Endothelial cell (in vitro differentiated cells): ENCODE data around the gene TELO2. TPM values are rescaled to one million over a fixed set of nuclear protein-coding genes. Genes with fewer than 3 reads are reported as not detected.

Experiments used
- DNase-seq: peaks from one replicate; pipeline ENCODE4 v3.0.0; 2021; ENCODE audit warnings: low spot score
- H3K27ac Mint-ChIP-seq: one replicate; pipeline ENCODE4 v1.8.0; 2021; ENCODE audit warnings: mixed read lengths, inconsistent platforms; ENCODE audit not compliant: unreplicated experiment
- H3K27me3 Mint-ChIP-seq: one replicate; pipeline ENCODE4 v1.8.0; 2021; ENCODE audit warnings: mild to moderate bottlenecking, moderate library complexity, mixed read lengths, inconsistent platforms; ENCODE audit not compliant: unreplicated experiment
- H3K36me3 Mint-ChIP-seq: one replicate; pipeline ENCODE4 v1.8.0; 2021; ENCODE audit warnings: mild to moderate bottlenecking, low read depth, mixed read lengths, inconsistent platforms; ENCODE audit not compliant: unreplicated experiment
- H3K4me1 Mint-ChIP-seq: one replicate; pipeline ENCODE4 v1.8.0; 2021; ENCODE audit warnings: mild to moderate bottlenecking, mixed read lengths, inconsistent platforms; ENCODE audit not compliant: unreplicated experiment
- H3K4me3 Mint-ChIP-seq: one replicate; pipeline ENCODE4 v1.8.0; 2021; ENCODE audit warnings: mild to moderate bottlenecking, mixed read lengths, inconsistent platforms; ENCODE audit not compliant: unreplicated experiment
- H3K9me3 Mint-ChIP-seq: one replicate; pipeline ENCODE4 v1.8.0; 2021; ENCODE audit warnings: mixed read lengths, inconsistent platforms; ENCODE audit not compliant: unreplicated experiment
- CTCF ChIP-seq: fragments of 200-600 bp; sonication (generic); IDR thresholded peaks from one replicate; pipeline ENCODE4 v1.5.0; 2021; ENCODE audit warnings: antibody characterized with exemption; ENCODE audit not compliant: unreplicated experiment
- total RNA-seq: library from RNA; stranded (reverse); fragmentation: NEBNext Ultra II Directional; extraction: Animal tissue kit (Norgen Biotek cat#: 25700); gene quantifications from one replicate; pipeline ENCODE4 v1.2.1, GENCODE V29; 2021; ENCODE audit not compliant: unreplicated experiment

Gene TELO2
- total RNA-seq, 1 donor from 2014 or later: 64.5 TPM

- H3K36me3 Mint-ChIP-seq: peaks cover 38% of the 10 kb centered on the region
- no peaks in the 10 kb centered on the region for H3K9me3 Mint-ChIP-seq
- no peak for TF ChIP-seq CTCF
- DNase-seq: no peak
- H3K4me1 Mint-ChIP-seq: peaks cover 28% of the 10 kb centered on the region
- H3K27me3 Mint-ChIP-seq: peaks cover 13% of the 10 kb centered on the region
- no peak overlapping the region for H3K4me3 Mint-ChIP-seq
- no peak overlapping the region for H3K27ac Mint-ChIP-seq
These were observed 63.1 kb downstream of the TELO2 start for GRCh38 chr16:1556254-1556653.

GRCh38 chr16:1557074-1557473 lies 63.9 kb downstream of the TELO2 start:
- Mint-ChIP-seq H3K4me1 (peaks cover 32% of the 10 kb centered on the region), H3K27me3 (peaks cover 13% of the 10 kb centered on the region), H3K27ac (no peak overlapping the region), H3K36me3 (peaks cover 45% of the 10 kb centered on the region), H3K4me3 (no peak overlapping the region), H3K9me3 (no peaks in the 10 kb centered on the region)
- DNase-seq: no peak
- no peak for TF ChIP-seq CTCF

- DNase-seq: no peak
- peaks cover 40% of the 10 kb centered on the region for H3K36me3 Mint-ChIP-seq
- H3K4me1 Mint-ChIP-seq: peaks cover 29% of the 10 kb centered on the region
- H3K9me3 Mint-ChIP-seq: no peaks in the 10 kb centered on the region
- H3K27ac Mint-ChIP-seq: no peak overlapping the region
- H3K27me3 Mint-ChIP-seq: peaks cover 11% of the 10 kb centered on the region
- TF ChIP-seq CTCF: no peak
- H3K4me3 Mint-ChIP-seq: peak overlapping the region; percentile 48
These were observed 64.4 kb downstream of the TELO2 start for GRCh38 chr16:1557576-1557975.

- peak overlapping the region; percentile 24 for H3K4me3 Mint-ChIP-seq
- TF ChIP-seq CTCF: no peak
- peaks cover 9% of the 10 kb centered on the region for H3K27me3 Mint-ChIP-seq
- H3K4me1 Mint-ChIP-seq: peaks cover 27% of the 10 kb centered on the region
- H3K36me3 Mint-ChIP-seq: peaks cover 31% of the 10 kb centered on the region
- peak overlapping the region; percentile 49 for H3K27ac Mint-ChIP-seq
- no peak for DNase-seq
- no peaks in the 10 kb centered on the region for H3K9me3 Mint-ChIP-seq
These were observed 66.4 kb downstream of the TELO2 start for GRCh38 chr16:1559446-1559975.

Other genes starting within 250 kb of the TELO2 start
- gene TPSD1, start 237.3 kb upstream of the TELO2 start, total RNA-seq: not detected
- 167 TPM for gene UBE2I, start 183.7 kb upstream of the TELO2 start, total RNA-seq
- 6.5 TPM for gene BAIAP3, start 159.7 kb upstream of the TELO2 start, total RNA-seq
- 68.2 TPM for gene TSR3, start 141.5 kb upstream of the TELO2 start, total RNA-seq
- 47.9 TPM for gene GNPTG, start 141.4 kb upstream of the TELO2 start, total RNA-seq
- gene UNKL, start 78.7 kb upstream of the TELO2 start, total RNA-seq: 30.3 TPM
- gene UQCC4, start 72.6 kb upstream of the TELO2 start, total RNA-seq: 11.4 TPM
- gene PERCC1, start 62.3 kb upstream of the TELO2 start, total RNA-seq: not detected
- 2.4 TPM for gene CCDC154, start 48.8 kb upstream of the TELO2 start, total RNA-seq
- 99.1 TPM for gene CLCN7, start 18.3 kb upstream of the TELO2 start, total RNA-seq
- gene PTX4, start 4.4 kb upstream of the TELO2 start, total RNA-seq: 0.21 TPM
- gene TMEM204, start 40.3 kb downstream of the TELO2 start, total RNA-seq: 66.3 TPM
- gene IFT140, start 118.7 kb downstream of the TELO2 start, total RNA-seq: 39.9 TPM
- 46.8 TPM for gene CRAMP1, start 119.0 kb downstream of the TELO2 start, total RNA-seq
- 180 TPM for gene JPT2, start 184.9 kb downstream of the TELO2 start, total RNA-seq
- gene MAPK8IP3, start 212.8 kb downstream of the TELO2 start, total RNA-seq: 147 TPM